ENCODE measurements around the gene PPM1B.

- no peak for TF ChIP-seq CTCF (IDR thresholded peaks at IDR 0.05)
- peak in 1 of 2 donors; percentile 15 for TF ChIP-seq POLR2A (IDR thresholded peaks at IDR 0.05)
- TF ChIP-seq POLR2AphosphoS5 (IDR thresholded peaks at IDR 0.05; ENCODE audit: insufficient read depth in 1 of 2, low read depth in 1 of 2) = peak in 1 of 2 donors; percentile 86
Measured at GRCh38 chr2:44170311-44170717, 1.6 kb downstream of the PPM1B start.
